Neural cell (in vitro differentiated cells): ENCODE measurements around the gene DZIP3. TPM values are rescaled to one million over a fixed set of nuclear protein-coding genes. Genes with fewer than 3 reads are reported as not detected.

Experiments
- H2AFZ ChIP-seq: fragments of 200-600, 300-800 bp; sonication (generic), shearing (Covaris generic); 2 replicates; pipeline ENCODE4 v1.6.0; 2014; ENCODE audit warnings: low read depth, mild to moderate bottlenecking, antibody characterized with exemption, low read length, moderate library complexity
- H3F3A ChIP-seq: fragments of 200-600 bp; shearing (Covaris generic); 2 replicates; pipeline ENCODE4 v1.6.1; 2016; ENCODE audit warnings: mild to moderate bottlenecking, moderate library complexity, mixed read lengths, antibody characterized with exemption, low read length; ENCODE audit not compliant: insufficient read depth, poor library complexity, severe bottlenecking
- H3K27ac ChIP-seq: fragments of 200-600, 300-800 bp; sonication (generic), shearing (Covaris generic); 2 replicates; pipeline ENCODE4 v1.5.1; 2014; ENCODE audit warnings: mild to moderate bottlenecking, low read length, moderate library complexity
- H3K27me3 ChIP-seq: fragments of 300-800, 200-600 bp; sonication (generic), shearing (Covaris generic); 2 replicates; pipeline ENCODE4 v1.6.0; 2014; ENCODE audit warnings: mild to moderate bottlenecking, low read depth, low read length, moderate library complexity; ENCODE audit not compliant: insufficient read depth
- H3K36me3 ChIP-seq: fragments of 300-800, 200-600 bp; sonication (generic), shearing (Covaris generic); 2 replicates; pipeline ENCODE4 v1.5.1; 2014; ENCODE audit warnings: mild to moderate bottlenecking, antibody characterized with exemption, low read length, moderate library complexity; ENCODE audit not compliant: insufficient read depth
- H3K4me2 ChIP-seq: fragments of 300-800, 200-600 bp; sonication (generic), shearing (Covaris generic); 2 replicates; pipeline ENCODE4 v1.6.0; 2014; ENCODE audit warnings: mild to moderate bottlenecking, low read length
- H3K4me3 ChIP-seq: fragments of 300-800, 200-600 bp; sonication (generic), shearing (Covaris generic); 2 replicates; pipeline ENCODE4 v1.5.1; 2014; ENCODE audit warnings: mild to moderate bottlenecking, low read length, moderate library complexity
- H3K79me2 ChIP-seq: fragments of 200-600 bp; shearing (Covaris generic); replicated peaks from 2 replicates; pipeline ENCODE4 v1.6.0; 2014; ENCODE audit warnings: mild to moderate bottlenecking, low read length, moderate library complexity; ENCODE audit not compliant: insufficient read depth
- H3K9ac ChIP-seq: fragments of 300-800, 200-600 bp; sonication (generic), shearing (Covaris generic); 2 replicates; pipeline ENCODE4 v1.6.1; 2016; ENCODE audit warnings: mild to moderate bottlenecking, low read length, mixed read lengths
- H3K9me2 ChIP-seq: fragments of 200-600 bp; shearing (Covaris generic); 2 replicates; pipeline ENCODE4 v1.6.1; 2016; ENCODE audit warnings: mild to moderate bottlenecking, low read length, mixed read lengths; ENCODE audit not compliant: insufficient read depth
- H3K9me3 ChIP-seq: fragments of 200-600, 300-800 bp; sonication (generic), shearing (Covaris generic); 2 replicates; pipeline ENCODE4 v1.6.1; 2016; ENCODE audit warnings: mild to moderate bottlenecking, mixed run types, low read length, moderate library complexity, mixed read lengths
- H4K20me1 ChIP-seq: fragments of 200-600 bp; shearing (Covaris generic); 2 replicates; pipeline ENCODE4 v1.6.1; 2016; ENCODE audit warnings: mild to moderate bottlenecking, mixed run types; ENCODE audit not compliant: insufficient read depth
- EP300 ChIP-seq: fragments of 450-650 bp; conservative IDR thresholded peaks from 2 replicates; pipeline ENCODE4 v1.6.1; 2014; ENCODE audit warnings: antibody characterized with exemption, mild to moderate bottlenecking, moderate library complexity; ENCODE audit not compliant: poor library complexity, severe bottlenecking
- EZH2 ChIP-seq: fragments of 200-600, 300-800 bp; shearing (Covaris generic), sonication (generic); IDR thresholded peaks from 2 replicates; pipeline ENCODE4 v1.6.1; 2014; ENCODE audit warnings: antibody characterized with exemption, low read length, borderline replicate concordance, mild to moderate bottlenecking; ENCODE audit not compliant: insufficient read depth, poor library complexity, severe bottlenecking
- MXI1 ChIP-seq: fragments of 450-650 bp; conservative IDR thresholded peaks from 2 replicates; pipeline ENCODE4 v1.6.1; 2014; ENCODE audit warnings: antibody characterized with exemption, mild to moderate bottlenecking; ENCODE audit not compliant: poor library complexity, severe bottlenecking
- POLR2AphosphoS5 ChIP-seq: IDR thresholded peaks from 2 replicates; pipeline ENCODE4 v1.6.1; 2012
- RAD21 ChIP-seq: fragments of 450-650 bp; conservative IDR thresholded peaks from 2 replicates; pipeline ENCODE4 v1.6.1; 2014; ENCODE audit warnings: antibody characterized with exemption, mild to moderate bottlenecking, moderate library complexity
- SMC3 ChIP-seq: fragments of 450-650 bp; conservative IDR thresholded peaks from 2 replicates; pipeline ENCODE4 v1.6.1; 2014; ENCODE audit warnings: antibody characterized with exemption, mild to moderate bottlenecking, moderate library complexity; ENCODE audit not compliant: poor library complexity
- TAF1 ChIP-seq: IDR thresholded peaks from 2 replicates; pipeline ENCODE4 v1.6.1; 2012; ENCODE audit warnings: low read depth
- polyA plus RNA-seq: library from polyadenylated mRNA; depleted of rRNA; stranded (reverse); fragments of >200 nt; gene quantifications from 2 replicates; pipeline ENCODE4 v1.2.3, GENCODE V29; 2014
- TF ChIP-seq, protein P1 (sequence below): IDR thresholded peaks from 2 replicates; pipeline ENCODE4 v1.6.1; 2012; ENCODE audit warnings: borderline replicate concordance
- TF ChIP-seq, protein P2 (sequence below): fragments of 450-650 bp; IDR thresholded peaks from 2 replicates; pipeline ENCODE4 v1.5.1; 2014; ENCODE audit warnings: antibody characterized with exemption, mild to moderate bottlenecking, moderate library complexity; ENCODE audit not compliant: poor library complexity, severe bottlenecking

DZIP3 gene
- polyA plus RNA-seq, 1 donor from 2014 or later = 52.5 TPM

DNA sequence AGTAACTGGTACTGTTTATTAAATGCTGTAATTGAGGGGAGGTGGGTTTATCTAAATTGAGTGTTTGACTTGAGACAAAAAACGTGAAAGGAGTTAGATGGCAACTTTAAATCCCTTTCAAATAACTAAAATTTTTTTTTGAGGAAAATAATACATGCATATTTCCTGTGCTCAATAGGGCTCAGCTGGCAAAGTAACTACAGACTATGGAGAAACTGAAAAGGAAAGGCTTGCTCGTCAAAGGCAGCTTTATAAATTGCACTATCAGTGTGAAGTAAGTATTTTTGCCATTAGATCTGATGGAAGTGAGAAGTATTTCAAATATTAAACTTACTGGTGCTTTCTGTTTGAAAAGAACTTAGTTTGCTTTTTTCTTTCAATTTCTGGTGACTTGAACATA lies 72.2 kb downstream of the DZIP3 start:
- Histone ChIP-seq H4K20me1 (no peaks in the 10 kb centered on the region), H3K9me2 (no peaks in the 10 kb centered on the region), H3K4me3 (no peak overlapping the region), H3K27ac (no peak overlapping the region), H3K79me2 (no peaks in the 10 kb centered on the region), H3K36me3 (no peaks in the 10 kb centered on the region), H3K9ac (no peak overlapping the region), H3K4me2 (no peak overlapping the region), H3K27me3 (no peaks in the 10 kb centered on the region), H3F3A (no peaks in the 10 kb centered on the region), H2AFZ (no peak overlapping the region), H3K9me3 (no peaks in the 10 kb centered on the region)
- no peak for TF ChIP-seq EZH2
- no peak for TF ChIP-seq TAF1
- no peak for TF ChIP-seq POLR2AphosphoS5
- TF ChIP-seq EP300 = no peak

DNA sequence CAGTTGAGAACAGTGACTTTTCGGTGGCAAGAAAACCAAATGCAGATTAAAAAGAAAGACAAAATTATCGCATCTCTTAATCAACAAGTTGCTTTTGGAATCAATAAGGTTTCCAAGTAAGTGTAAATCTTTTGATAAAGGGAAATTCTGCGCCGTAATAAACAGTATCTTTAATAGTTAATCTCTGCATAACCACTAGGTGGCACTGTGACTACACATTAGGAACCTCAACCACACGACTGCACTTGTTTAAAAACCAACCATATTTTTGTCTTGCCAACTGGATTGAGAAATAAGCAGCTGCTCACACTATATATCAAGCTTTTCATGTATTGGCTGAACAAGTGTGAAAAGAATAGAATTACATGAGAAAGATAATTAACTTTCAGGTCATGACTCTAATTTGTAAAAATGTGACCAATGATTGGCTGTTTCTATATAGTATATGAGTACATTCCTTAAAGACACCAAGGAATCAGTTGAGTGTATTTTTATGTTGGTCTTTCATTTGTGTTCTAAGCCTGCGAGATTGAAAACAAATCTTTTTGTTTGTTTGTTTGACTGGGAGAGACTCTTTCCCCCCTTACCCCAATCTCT lies 72.7 kb downstream of the DZIP3 start:
- no peaks in the 10 kb centered on the region for H3K79me2 ChIP-seq
- H2AFZ ChIP-seq = no peak overlapping the region
- H3K36me3 ChIP-seq = no peaks in the 10 kb centered on the region
- no peak overlapping the region for H3K27ac ChIP-seq
- no peaks in the 10 kb centered on the region for H3K9me3 ChIP-seq
- no peaks in the 10 kb centered on the region for H4K20me1 ChIP-seq
- TF ChIP-seq MXI1 = no peak
- TF ChIP-seq POLR2AphosphoS5 = no peak
- TF ChIP-seq, protein P1, sequence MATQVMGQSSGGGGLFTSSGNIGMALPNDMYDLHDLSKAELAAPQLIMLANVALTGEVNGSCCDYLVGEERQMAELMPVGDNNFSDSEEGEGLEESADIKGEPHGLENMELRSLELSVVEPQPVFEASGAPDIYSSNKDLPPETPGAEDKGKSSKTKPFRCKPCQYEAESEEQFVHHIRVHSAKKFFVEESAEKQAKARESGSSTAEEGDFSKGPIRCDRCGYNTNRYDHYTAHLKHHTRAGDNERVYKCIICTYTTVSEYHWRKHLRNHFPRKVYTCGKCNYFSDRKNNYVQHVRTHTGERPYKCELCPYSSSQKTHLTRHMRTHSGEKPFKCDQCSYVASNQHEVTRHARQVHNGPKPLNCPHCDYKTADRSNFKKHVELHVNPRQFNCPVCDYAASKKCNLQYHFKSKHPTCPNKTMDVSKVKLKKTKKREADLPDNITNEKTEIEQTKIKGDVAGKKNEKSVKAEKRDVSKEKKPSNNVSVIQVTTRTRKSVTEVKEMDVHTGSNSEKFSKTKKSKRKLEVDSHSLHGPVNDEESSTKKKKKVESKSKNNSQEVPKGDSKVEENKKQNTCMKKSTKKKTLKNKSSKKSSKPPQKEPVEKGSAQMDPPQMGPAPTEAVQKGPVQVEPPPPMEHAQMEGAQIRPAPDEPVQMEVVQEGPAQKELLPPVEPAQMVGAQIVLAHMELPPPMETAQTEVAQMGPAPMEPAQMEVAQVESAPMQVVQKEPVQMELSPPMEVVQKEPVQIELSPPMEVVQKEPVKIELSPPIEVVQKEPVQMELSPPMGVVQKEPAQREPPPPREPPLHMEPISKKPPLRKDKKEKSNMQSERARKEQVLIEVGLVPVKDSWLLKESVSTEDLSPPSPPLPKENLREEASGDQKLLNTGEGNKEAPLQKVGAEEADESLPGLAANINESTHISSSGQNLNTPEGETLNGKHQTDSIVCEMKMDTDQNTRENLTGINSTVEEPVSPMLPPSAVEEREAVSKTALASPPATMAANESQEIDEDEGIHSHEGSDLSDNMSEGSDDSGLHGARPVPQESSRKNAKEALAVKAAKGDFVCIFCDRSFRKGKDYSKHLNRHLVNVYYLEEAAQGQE = no peak
- TF ChIP-seq TAF1 = no peak
- TF ChIP-seq, protein P2, sequence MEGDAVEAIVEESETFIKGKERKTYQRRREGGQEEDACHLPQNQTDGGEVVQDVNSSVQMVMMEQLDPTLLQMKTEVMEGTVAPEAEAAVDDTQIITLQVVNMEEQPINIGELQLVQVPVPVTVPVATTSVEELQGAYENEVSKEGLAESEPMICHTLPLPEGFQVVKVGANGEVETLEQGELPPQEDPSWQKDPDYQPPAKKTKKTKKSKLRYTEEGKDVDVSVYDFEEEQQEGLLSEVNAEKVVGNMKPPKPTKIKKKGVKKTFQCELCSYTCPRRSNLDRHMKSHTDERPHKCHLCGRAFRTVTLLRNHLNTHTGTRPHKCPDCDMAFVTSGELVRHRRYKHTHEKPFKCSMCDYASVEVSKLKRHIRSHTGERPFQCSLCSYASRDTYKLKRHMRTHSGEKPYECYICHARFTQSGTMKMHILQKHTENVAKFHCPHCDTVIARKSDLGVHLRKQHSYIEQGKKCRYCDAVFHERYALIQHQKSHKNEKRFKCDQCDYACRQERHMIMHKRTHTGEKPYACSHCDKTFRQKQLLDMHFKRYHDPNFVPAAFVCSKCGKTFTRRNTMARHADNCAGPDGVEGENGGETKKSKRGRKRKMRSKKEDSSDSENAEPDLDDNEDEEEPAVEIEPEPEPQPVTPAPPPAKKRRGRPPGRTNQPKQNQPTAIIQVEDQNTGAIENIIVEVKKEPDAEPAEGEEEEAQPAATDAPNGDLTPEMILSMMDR = peak; percentile 89
- TF ChIP-seq RAD21 = peak; percentile 92
- TF ChIP-seq EP300 = no peak
- TF ChIP-seq SMC3 = peak; percentile 92
- TF ChIP-seq EZH2 = no peak
- no peaks in the 10 kb centered on the region for H3K9me2 ChIP-seq
- no peak overlapping the region for H3K9ac ChIP-seq
- no peak overlapping the region for H3K4me3 ChIP-seq
- no peak overlapping the region for H3K4me2 ChIP-seq
- H3K27me3 ChIP-seq = no peaks in the 10 kb centered on the region
- H3F3A ChIP-seq = no peaks in the 10 kb centered on the region
